H1 (cell line): ENCODE results near the gene YAF2.

Experiments used
- BCL11A ChIP-seq, 2 experiments: IDR thresholded peaks; one replicate each; pipeline ENCODE4 v1.6.1; 2011; ENCODE audit warnings: low read depth in 2 of 2, low read length in 2 of 2, mild to moderate bottlenecking in 2 of 2
- CHD1 ChIP-seq: IDR thresholded peaks from 2 replicates; pipeline ENCODE4 v1.6.1; 2012; ENCODE audit warnings: low read depth, low read length, improper control_type of control experiment
- EGR1 ChIP-seq: IDR thresholded peaks from 2 replicates; pipeline ENCODE4 v1.6.1; 2011; ENCODE audit warnings: low read depth, low read length, borderline replicate concordance
- JUND ChIP-seq: IDR thresholded peaks from 2 replicates; pipeline ENCODE4 v1.6.1; 2011; ENCODE audit warnings: mild to moderate bottlenecking, improper control_type of control experiment, low read length
- POU5F1 ChIP-seq: IDR thresholded peaks from 2 replicates; pipeline ENCODE4 v1.6.1; 2011; ENCODE audit warnings: low read depth, mild to moderate bottlenecking, low read length, moderate library complexity
- RNF2 ChIP-seq: fragments of 200-900, 300-1000 bp; sonication (generic); IDR thresholded peaks from 2 replicates; pipeline ENCODE4 v1.7.1; 2016; ENCODE audit warnings: borderline replicate concordance, low read depth, mild to moderate bottlenecking, antibody characterized with exemption, low read length; ENCODE audit not compliant: poor library complexity, severe bottlenecking; ENCODE audit errors: missing control alignments
- ZNF274 ChIP-seq: IDR thresholded peaks from 2 replicates; pipeline ENCODE4 v1.7.0; 2012; ENCODE audit warnings: low read length, borderline replicate concordance; ENCODE audit errors: extremely low read depth
- TF ChIP-seq, protein P1 (sequence below), 3 experiments: IDR thresholded peaks; 1 replicate in 2 of 3; 2 replicates in 1 of 3; pipeline versions ENCODE4 v1.5.1 to v1.6.1; 2011; ENCODE audit warnings: low read length in 3 of 3, mild to moderate bottlenecking in 3 of 3, inconsistent platforms in 2 of 3, low read depth in 1 of 3, moderate library complexity in 1 of 3; ENCODE audit not compliant: insufficient read depth in 1 of 3; ENCODE audit errors: control extremely low read depth in 1 of 3

DNA sequence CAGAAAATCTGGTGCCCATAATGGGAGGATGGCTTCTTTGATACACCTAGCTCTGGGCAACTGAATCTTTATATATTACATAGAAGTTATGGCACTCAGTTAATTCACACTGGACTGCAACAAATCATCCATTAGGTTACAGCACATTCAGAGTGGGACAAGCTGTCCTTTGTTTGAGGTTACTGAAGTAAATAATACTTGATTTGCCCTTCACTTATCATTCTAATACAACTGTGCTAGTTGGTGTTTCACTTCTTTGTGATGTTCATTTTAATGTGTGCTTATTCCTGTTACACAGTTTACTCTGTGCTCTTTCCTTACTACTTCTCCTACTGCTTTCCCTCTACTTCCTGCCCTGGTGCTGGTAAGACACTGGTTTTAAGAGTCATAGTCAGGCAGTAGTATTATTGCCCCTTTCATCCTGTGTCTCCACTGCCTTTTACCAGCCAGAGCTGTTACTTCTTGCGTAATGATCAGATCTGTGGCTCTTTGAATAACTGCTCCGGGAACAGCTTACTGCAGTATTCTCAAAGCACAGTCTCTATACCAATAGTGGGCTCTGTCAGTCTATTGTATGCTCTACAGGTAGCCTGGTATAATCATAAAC, 57.0 kb downstream of the YAF2 start:
- TF ChIP-seq, protein P1, sequence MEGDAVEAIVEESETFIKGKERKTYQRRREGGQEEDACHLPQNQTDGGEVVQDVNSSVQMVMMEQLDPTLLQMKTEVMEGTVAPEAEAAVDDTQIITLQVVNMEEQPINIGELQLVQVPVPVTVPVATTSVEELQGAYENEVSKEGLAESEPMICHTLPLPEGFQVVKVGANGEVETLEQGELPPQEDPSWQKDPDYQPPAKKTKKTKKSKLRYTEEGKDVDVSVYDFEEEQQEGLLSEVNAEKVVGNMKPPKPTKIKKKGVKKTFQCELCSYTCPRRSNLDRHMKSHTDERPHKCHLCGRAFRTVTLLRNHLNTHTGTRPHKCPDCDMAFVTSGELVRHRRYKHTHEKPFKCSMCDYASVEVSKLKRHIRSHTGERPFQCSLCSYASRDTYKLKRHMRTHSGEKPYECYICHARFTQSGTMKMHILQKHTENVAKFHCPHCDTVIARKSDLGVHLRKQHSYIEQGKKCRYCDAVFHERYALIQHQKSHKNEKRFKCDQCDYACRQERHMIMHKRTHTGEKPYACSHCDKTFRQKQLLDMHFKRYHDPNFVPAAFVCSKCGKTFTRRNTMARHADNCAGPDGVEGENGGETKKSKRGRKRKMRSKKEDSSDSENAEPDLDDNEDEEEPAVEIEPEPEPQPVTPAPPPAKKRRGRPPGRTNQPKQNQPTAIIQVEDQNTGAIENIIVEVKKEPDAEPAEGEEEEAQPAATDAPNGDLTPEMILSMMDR (IDR thresholded peaks at IDR 0.05; ENCODE audit: control extremely low read depth in 1 of 3, insufficient read depth in 1 of 3, low read depth in 1 of 3, low read length in 3 of 3) = no peak
- TF ChIP-seq ZNF274 (no peak), EGR1 (no peak), RNF2 (no peak), JUND (no peak), CHD1 (no peak), POU5F1 (no peak), BCL11A (IDR thresholded peaks at IDR 0.05; ENCODE audit: low read depth in 2 of 2, low read length in 2 of 2) (no peak)
